H1 (cell line): ENCODE results near the gene BBX. TPM values are rescaled to one million over a fixed set of nuclear protein-coding genes. Genes with fewer than 3 reads are reported as not detected.

Experiments used
- CTCF ChIA-PET: fragments of 300-600 bp; sonication (Branson Sonifier 250); formaldehyde crosslinking; loops from one replicate; lab custom pipeline; 2021; ENCODE audit not compliant: partially characterized antibody; lab: Charles Lee
- POLR2A ChIA-PET: fragments of 300-600 bp; sonication (Branson Sonifier 250); formaldehyde crosslinking; loops from one replicate; lab custom pipeline; 2021; ENCODE audit warnings: inconsistent platforms; ENCODE audit not compliant: partially characterized antibody; lab: Charles Lee
- DNase-seq, 2 experiments: peaks; one replicate each; pipeline versions ENCODE4 v3.0.0 to v3.0.0-alpha.2; 2010 to 2022; ENCODE audit warnings: low spot score in 2 of 2, low read depth in 1 of 2, mixed read lengths in 1 of 2
- FAIRE-seq: peaks from 2 replicates; lab custom pipeline; 2011; peaks lifted over from hg19 to GRCh38; lab: Jason Lieb, UNC
- H2AFZ ChIP-seq: 2 replicates; pipeline ENCODE4 v1.8.1; 2012; ENCODE audit warnings: low read length, inconsistent platforms
- H2AK5ac ChIP-seq: 2 replicates; pipeline ENCODE4 v1.6.1; 2013; ENCODE audit warnings: low read depth, low read length
- H2BK120ac ChIP-seq: replicated peaks from 2 replicates; pipeline ENCODE3; 2013; ENCODE audit warnings: low read depth, low read length, inconsistent platforms
- H2BK12ac ChIP-seq: 2 replicates; pipeline ENCODE4 v1.6.1; 2013; ENCODE audit warnings: low read depth, low read length
- H2BK15ac ChIP-seq: 2 replicates; pipeline ENCODE4 v1.6.1; 2013; ENCODE audit warnings: low read length
- H2BK20ac ChIP-seq: 2 replicates; pipeline ENCODE4 v1.6.1; 2013; ENCODE audit warnings: low read length
- H2BK5ac ChIP-seq: 2 replicates; pipeline ENCODE4 v1.6.1; 2013; ENCODE audit warnings: low read depth, low read length
- H3K14ac ChIP-seq: 2 replicates; pipeline ENCODE4 v1.6.1; 2013; ENCODE audit warnings: inconsistent platforms; ENCODE audit not compliant: insufficient read length
- H3K18ac ChIP-seq: 2 replicates; pipeline ENCODE4 v1.6.1; 2013; ENCODE audit warnings: low read length; ENCODE audit errors: extremely low read depth
- H3K23ac ChIP-seq: 2 replicates; pipeline ENCODE4 v1.6.1; 2013; ENCODE audit warnings: inconsistent platforms; ENCODE audit not compliant: insufficient read length
- H3K23me2 ChIP-seq: 2 replicates; pipeline ENCODE4 v1.6.1; 2013; ENCODE audit warnings: low read depth, low read length
- H3K27ac ChIP-seq: 2 replicates; pipeline ENCODE4 v1.6.1; 2011; ENCODE audit warnings: low read depth, low read length, inconsistent platforms
- H3K27me3 ChIP-seq, 4 experiments: replicated peaks in 1 of 4; 1 replicate in 1 of 4; 2 replicates in 3 of 4; pipeline versions ENCODE4 v1.6.1 to v1.8.1; 2011 to 2013; ENCODE audit warnings: low read length in 3 of 4, mild to moderate bottlenecking in 3 of 4, inconsistent platforms in 2 of 4, mixed read lengths in 2 of 4, moderate library complexity in 1 of 4; ENCODE audit not compliant: control insufficient read depth in 3 of 4, insufficient read depth in 3 of 4; ENCODE audit errors: extremely low read depth in 1 of 4
- H3K36me3 ChIP-seq, 4 experiments: 2 replicates each; pipeline versions ENCODE4 v1.6.1 to v1.8.1; 2011 to 2013; ENCODE audit warnings: mild to moderate bottlenecking in 4 of 4, low read length in 3 of 4, moderate library complexity in 2 of 4, control low read depth in 1 of 4, inconsistent platforms in 1 of 4; ENCODE audit not compliant: insufficient read depth in 4 of 4, control insufficient read depth in 2 of 4
- H3K4ac ChIP-seq: replicated peaks from 2 replicates; pipeline ENCODE3; 2013; ENCODE audit warnings: low read length, low read depth, mixed read lengths, inconsistent platforms; ENCODE audit not compliant: insufficient read length
- H3K4me1 ChIP-seq, 4 experiments: replicated peaks in 1 of 4; 1 replicate in 1 of 4; 2 replicates in 3 of 4; pipeline versions ENCODE4 v1.6.1 to v1.8.1; 2011 to 2013; ENCODE audit warnings: low read length in 3 of 4, inconsistent platforms in 2 of 4, mixed read lengths in 1 of 4; ENCODE audit not compliant: insufficient read depth in 4 of 4, control insufficient read depth in 3 of 4
- H3K4me2 ChIP-seq, 2 experiments: 2 replicates each; pipeline versions ENCODE4 v1.6.1 to v1.8.1; 2011 to 2013; ENCODE audit warnings: low read depth in 2 of 2, low read length in 2 of 2, control low read depth in 1 of 2, inconsistent platforms in 1 of 2, mild to moderate bottlenecking in 1 of 2; ENCODE audit not compliant: insufficient read depth in 1 of 2
- H3K4me3 ChIP-seq, 4 experiments: fragments of 200-600, 300-600 bp in 1 of 4; sonication (generic), shearing (Covaris generic), sonication (Bioruptor Twin) in 1 of 4; 2 replicates each; pipeline versions ENCODE4 v1.5.1 to v1.8.1; 2011 to 2016; ENCODE audit warnings: low read length in 4 of 4, low read depth in 3 of 4, control low read depth in 2 of 4, inconsistent platforms in 2 of 4, mild to moderate bottlenecking in 2 of 4, mixed read lengths in 1 of 4, moderate library complexity in 1 of 4; ENCODE audit not compliant: insufficient read depth in 2 of 4; ENCODE audit errors: extremely low read depth in 1 of 4
- H3K56ac ChIP-seq: replicated peaks from 2 replicates; pipeline ENCODE3; 2013; ENCODE audit warnings: low read depth, mild to moderate bottlenecking, mixed read lengths, low read length, inconsistent platforms; ENCODE audit not compliant: insufficient read length
- H3K79me1 ChIP-seq: 2 replicates; pipeline ENCODE4 v1.6.1; 2013; ENCODE audit warnings: low read depth, low read length, control low read depth
- H3K79me2 ChIP-seq, 2 experiments: 2 replicates each; pipeline versions ENCODE4 v1.6.1 to v1.8.1; 2012 to 2013; ENCODE audit warnings: low read length in 2 of 2, mild to moderate bottlenecking in 2 of 2, inconsistent platforms in 1 of 2; ENCODE audit not compliant: insufficient read depth in 2 of 2, control insufficient read depth in 1 of 2
- H3K9ac ChIP-seq, 4 experiments: replicated peaks in 1 of 4; 1 replicate in 1 of 4; 2 replicates in 3 of 4; pipeline versions ENCODE4 v1.6.1 to v1.8.1; 2011 to 2013; ENCODE audit warnings: low read depth in 3 of 4, low read length in 3 of 4, control low read depth in 2 of 4, mild to moderate bottlenecking in 2 of 4, moderate library complexity in 2 of 4, inconsistent platforms in 1 of 4; ENCODE audit errors: extremely low read depth in 1 of 4
- H3K9me3 ChIP-seq, 2 experiments: 2 replicates each; pipeline versions ENCODE4 v1.6.1 to v1.8.1; 2012 to 2013; ENCODE audit warnings: mild to moderate bottlenecking in 2 of 2, moderate library complexity in 2 of 2, control low read depth in 1 of 2, inconsistent platforms in 1 of 2, low read depth in 1 of 2, low read length in 1 of 2, mixed read lengths in 1 of 2; ENCODE audit not compliant: insufficient read depth in 2 of 2
- H4K20me1 ChIP-seq, 2 experiments: replicated peaks in 1 of 2; 2 replicates each; pipeline versions ENCODE3 to v1.8.1; 2011 to 2013; ENCODE audit warnings: inconsistent platforms in 2 of 2, low read length in 2 of 2, mild to moderate bottlenecking in 1 of 2; ENCODE audit not compliant: insufficient read depth in 2 of 2, control insufficient read depth in 1 of 2
- H4K5ac ChIP-seq: 2 replicates; pipeline ENCODE4 v1.6.1; 2013; ENCODE audit warnings: low read length, low read depth, mixed read lengths, inconsistent platforms; ENCODE audit not compliant: insufficient read length
- H4K8ac ChIP-seq: 2 replicates; pipeline ENCODE4 v1.8.0; 2013; ENCODE audit warnings: mild to moderate bottlenecking, moderate library complexity, low read length, inconsistent platforms; ENCODE audit not compliant: insufficient read depth; ENCODE audit errors: extremely low read depth
- H4K91ac ChIP-seq: replicated peaks from 2 replicates; pipeline ENCODE3; 2013; ENCODE audit warnings: low read length, mixed read lengths, inconsistent platforms; ENCODE audit not compliant: insufficient read length
- EGR1 ChIP-seq: IDR thresholded peaks from 2 replicates; pipeline ENCODE4 v1.6.1; 2011; ENCODE audit warnings: low read depth, low read length, borderline replicate concordance
- EZH2 ChIP-seq: fragments of 200-600 bp; sonication (generic); IDR thresholded peaks from 2 replicates; pipeline ENCODE4 v1.7.1; 2012; ENCODE audit warnings: low read depth, mild to moderate bottlenecking, moderate library complexity, low read length, inconsistent platforms; ENCODE audit not compliant: severe bottlenecking
- PHF8 ChIP-seq: fragments of 200-600 bp; sonication (generic); conservative IDR thresholded peaks from 2 replicates; pipeline ENCODE4 v1.7.1; 2012; ENCODE audit warnings: low read depth, mild to moderate bottlenecking, inconsistent platforms, low read length, moderate library complexity
- SAP30 ChIP-seq: fragments of 300-600 bp; sonication (generic); IDR thresholded peaks from 2 replicates; pipeline ENCODE4 v1.7.1; 2012; ENCODE audit warnings: low read length, moderate library complexity, mild to moderate bottlenecking, inconsistent platforms; ENCODE audit not compliant: insufficient read depth, insufficient replicate concordance
- SIN3A ChIP-seq, 2 experiments: IDR thresholded peaks in 1 of 2; conservative IDR thresholded peaks in 1 of 2; 2 replicates each; pipeline ENCODE4 v1.6.1; 2011 to 2012; ENCODE audit warnings: low read length in 2 of 2, improper control_type of control experiment in 1 of 2, low read depth in 1 of 2, mild to moderate bottlenecking in 1 of 2
- SP2 ChIP-seq: IDR thresholded peaks from 2 replicates; pipeline ENCODE4 v1.6.1; 2012; ENCODE audit warnings: mild to moderate bottlenecking, low read length, inconsistent platforms
- SP4 ChIP-seq: IDR thresholded peaks from 2 replicates; pipeline ENCODE4 v1.6.1; 2012; ENCODE audit warnings: low read length, inconsistent platforms
- USF2 ChIP-seq: IDR thresholded peaks from 2 replicates; pipeline ENCODE4 v1.6.1; 2011; ENCODE audit warnings: low read length, improper control_type of control experiment
- WGBS, 2 experiments: shearing (Covaris generic) in 1 of 2; methylation state at CpG; one replicate each; pipeline versions ENCODE4 v1.1.6 to v1.1.7; 2013 to 2015; ENCODE audit warnings: low lambda C conversion rate in 2 of 2, mixed read lengths in 2 of 2, inconsistent platforms in 1 of 2, low coverage in 1 of 2, missing lambda C conversion rate in 1 of 2; ENCODE audit not compliant: insufficient replicate concordance in 2 of 2, insufficient coverage in 1 of 2, insufficient read length in 1 of 2; ENCODE audit errors: extremely low coverage in 1 of 2, missing lambda C conversion rate in 1 of 2; 5-methylcytosine and 5-hydroxymethylcytosine counted together
- polyA plus RNA-seq, 7 experiments: library from polyadenylated mRNA; depleted of rRNA in 3 of 7; stranded (reverse) in 5 of 7; unstranded in 2 of 7; fragments of >200 nt in 5 of 7; fragments of 200-250 nt in 2 of 7; gene quantifications; 1 replicate in 5 of 7; 2 replicates in 1 of 7; 4 replicates in 1 of 7; pipeline versions ENCODE4 v1.2.1 to v1.2.3, GENCODE V29; 2011 to 2013; ENCODE audit warnings: missing spikeins in 2 of 7, mixed read lengths in 2 of 7
- total RNA-seq: library from RNA; stranded (reverse); fragmentation: NEBNext Ultra II Directional; extraction: Animal tissue kit (Norgen Biotek cat#: 25700); gene quantifications from 2 replicates; pipeline ENCODE4 v1.2.1, GENCODE V29; 2021

BBX gene
- total and polyA plus RNA-seq, 2 of the 8 experiments (the other 6 are each of a cell fraction or from before 2014, with no cell fraction given) = 11.0 to 42.5 TPM

- Histone ChIP-seq H3K4me3 (no peak overlapping the region), H2AK5ac (no peak overlapping the region), H3K23me2 (no peaks in the 10 kb centered on the region), H4K91ac (no peak overlapping the region), H3K56ac (no peak overlapping the region), H3K36me3 (peaks cover 0 to 14% (median 0%) of the 10 kb centered on the region in 4 experiments; a peak in 4 of 8 replicates), H3K23ac (no peak overlapping the region), H3K18ac (no peak overlapping the region), H3K9me3 (no peaks in the 10 kb centered on the region), H3K27ac (no peak overlapping the region)
- no peak for DNase-seq
- no peak for TF ChIP-seq EGR1
- no peak for TF ChIP-seq SP4
- TF ChIP-seq USF2 = no peak
- no peak for TF ChIP-seq SP2
- TF ChIP-seq PHF8 = no peak
- no peak for TF ChIP-seq SAP30
- no peak for TF ChIP-seq EZH2
- no peak for TF ChIP-seq SIN3A (conservative IDR thresholded peaks at IDR 0.05 in 1 of 2, IDR thresholded peaks at IDR 0.05 in 1 of 2; ENCODE audit: low read depth in 1 of 2, low read length in 2 of 2)
- TF ChIP-seq, all 59 proteins: peak for 0
- Histone ChIP-seq H3K4me2 (no peak overlapping the region), H2BK5ac (no peak overlapping the region), H4K20me1 (no peaks in the 10 kb centered on the region), H4K8ac (no peak overlapping the region), H2BK120ac (no peak overlapping the region), H3K79me1 (no peaks in the 10 kb centered on the region), H2BK15ac (no peak overlapping the region), H2BK20ac (no peak overlapping the region), H3K4me1 (peaks cover 0 to 4% (median 0%) of the 10 kb centered on the region in 4 experiments; a peak in 1 of 7 replicates), H3K4ac (no peak overlapping the region), H2AFZ (no peak overlapping the region), H3K9ac (no peak overlapping the region), H3K79me2 (no peaks in the 10 kb centered on the region), H3K27me3 (no peaks in the 10 kb centered on the region), H4K5ac (no peak overlapping the region), H2BK12ac (no peak overlapping the region), H3K14ac (no peak overlapping the region)
- ChIA-PET CTCF (interaction anchor here (0.9 kb wide), 1 partner anchor 9 kb away, joined by 3 read pairs; no protein-coding TSS in a partner anchor), POLR2A (interaction anchor here (0.6 kb wide), 1 partner anchor 109 kb away, joined by 3 read pairs; no protein-coding TSS in a partner anchor)
- WGBS, 2 experiments = 83% methylated on average over 6 of the region's 6 CpGs; no CpG with 5 or more reads in 1 of the 2 experiments
- no peak for FAIRE-seq
These were observed 249.3 kb downstream of the BBX start for GRCh38 chr3:107772016-107772415.
